Amygdala (tissue), 56 donors: ENCODE results near the gene MST1.
A peak's percentile ranks its signal among the peaks of the same experiment; 100 is the strongest.

Experiments used
- DNase-seq, 56 donors: peaks; one replicate each; lab custom pipeline; 2025; lab: John Stamatoyannopoulos, UW

MST1 gene

DNA sequence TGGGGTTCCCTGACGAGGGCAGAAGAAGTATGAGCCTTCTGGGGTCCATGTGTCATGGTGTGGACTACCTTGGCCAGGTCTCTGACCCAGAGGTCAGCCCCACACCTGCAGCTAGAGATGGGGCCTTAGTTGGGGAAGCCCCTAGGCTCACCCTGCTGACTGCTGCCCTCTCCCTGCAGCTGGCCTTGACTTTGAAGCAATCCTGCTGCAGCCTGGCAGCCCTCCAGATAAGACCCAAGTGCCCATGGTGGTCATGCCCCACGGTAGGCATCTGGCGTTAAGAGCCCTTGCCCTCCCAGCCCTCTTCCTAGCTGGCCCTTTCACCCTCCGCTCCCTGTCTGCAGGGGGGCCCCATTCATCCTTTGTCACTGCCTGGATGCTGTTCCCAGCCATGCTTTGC, 7.7 kb downstream of the MST1 start:
- no peak for DNase-seq

DNA sequence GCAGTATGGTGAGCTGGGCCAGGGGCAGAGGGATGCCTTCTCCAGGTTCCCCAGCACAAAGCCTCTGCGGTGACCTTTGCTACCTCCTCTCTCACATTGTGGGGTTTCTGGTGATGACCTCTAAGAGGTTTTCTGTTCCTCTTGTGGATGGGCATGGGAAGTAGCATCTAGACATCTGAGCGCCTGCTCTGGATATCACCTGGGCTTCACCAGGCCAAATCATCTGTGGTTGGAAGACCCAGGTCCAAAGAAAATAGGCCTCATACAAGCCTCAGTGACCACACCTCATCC, 8.1 kb downstream of the MST1 start:
- no peak for DNase-seq

- no peak for DNase-seq
These were observed 8.6 kb downstream of the MST1 start for GRCh38 chr3:49680493-49681231.

- no peak for DNase-seq
These were observed 13.4 kb downstream of the MST1 start for GRCh38 chr3:49675912-49676311.

GRCh38 chr3:49674497-49674983, 14.7 kb downstream of the MST1 start:
- DNase-seq = no peak

- DNase-seq = no peak
These were observed 15.4 kb downstream of the MST1 start, which contains the start of gene APEH for GRCh38 chr3:49673715-49674496. Gene APEH (plus strand): TSS chr3:49674351. CDS start chr3:49674402, 51 bp downstream.

DNA sequence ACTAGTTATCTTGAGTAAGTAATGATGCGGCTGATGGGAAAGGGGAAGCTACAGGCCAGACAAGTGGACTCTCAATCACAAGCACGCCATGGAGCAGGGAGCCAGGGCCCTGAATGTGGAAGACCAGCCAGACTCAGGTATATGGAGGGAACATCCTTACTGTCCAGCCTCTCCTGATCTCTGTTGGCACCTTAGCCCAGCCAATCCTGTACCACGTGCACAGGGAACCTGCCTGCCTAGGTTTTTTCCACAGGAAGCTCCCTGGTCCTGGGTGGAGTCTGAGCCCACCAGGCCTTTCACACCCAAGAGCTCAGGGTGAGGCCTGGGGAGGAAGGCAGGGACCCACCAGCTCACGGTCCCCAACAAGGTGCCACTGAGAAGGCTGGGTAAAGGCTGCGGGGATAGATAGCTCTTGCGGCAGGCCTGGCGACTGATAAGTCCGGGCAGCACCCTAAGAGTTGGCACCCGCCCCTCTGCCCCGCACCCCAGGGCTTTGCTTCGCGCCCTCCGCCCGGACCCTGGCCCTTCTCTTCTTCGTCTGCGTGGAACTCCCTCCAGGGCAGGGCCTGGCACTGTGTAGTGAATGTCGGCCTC, 16.1 kb downstream of the MST1 start:
- no peak for DNase-seq

DNA sequence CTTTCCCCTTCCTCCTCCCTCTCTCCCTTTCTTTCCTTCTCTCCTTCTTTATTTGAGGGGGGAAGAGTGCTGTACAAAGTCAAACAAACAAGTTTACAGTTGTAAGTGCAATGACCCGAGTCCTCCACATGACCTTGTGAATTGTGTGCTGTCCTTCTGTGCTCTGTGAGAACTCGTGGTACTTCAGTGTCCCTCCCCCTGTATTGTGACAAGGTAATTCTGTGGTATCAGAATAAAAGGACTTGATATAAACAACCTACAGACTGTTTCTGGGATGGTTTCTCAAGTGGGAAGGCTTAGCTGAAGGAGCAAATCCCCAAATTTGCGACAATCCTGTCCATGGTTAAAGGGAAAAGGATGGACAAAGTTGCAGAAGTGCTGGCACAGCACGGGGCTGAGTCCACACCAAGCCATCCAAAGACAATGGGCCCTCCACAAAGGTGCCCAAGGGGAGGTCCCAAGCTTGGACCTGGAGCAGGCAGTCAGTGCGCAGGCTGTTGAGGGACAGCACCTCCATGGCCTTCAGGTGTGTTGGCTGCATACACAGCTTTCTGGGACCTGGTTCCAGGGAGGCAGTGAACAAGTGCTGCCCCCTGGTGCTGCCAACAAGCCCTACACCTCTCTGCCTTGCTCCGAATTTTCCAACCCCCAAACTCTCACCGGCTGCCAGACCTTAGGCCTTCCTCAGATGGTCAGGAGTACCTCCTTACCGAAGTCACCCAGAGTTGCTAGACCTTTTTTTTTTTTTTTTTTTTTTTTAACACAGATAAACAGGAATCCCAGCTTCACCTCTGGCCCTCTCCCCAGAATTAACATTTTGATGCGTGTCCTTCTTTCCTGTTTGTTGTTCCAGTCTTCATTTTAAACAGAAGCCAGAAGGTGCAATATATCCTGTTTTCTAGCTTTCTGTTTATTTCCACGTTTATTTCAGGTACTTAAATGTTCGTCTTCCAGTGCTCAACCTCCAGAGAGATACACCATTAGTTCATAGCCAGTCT, 17.7 kb downstream of the MST1 start:
- DNase-seq = no peak

DNA sequence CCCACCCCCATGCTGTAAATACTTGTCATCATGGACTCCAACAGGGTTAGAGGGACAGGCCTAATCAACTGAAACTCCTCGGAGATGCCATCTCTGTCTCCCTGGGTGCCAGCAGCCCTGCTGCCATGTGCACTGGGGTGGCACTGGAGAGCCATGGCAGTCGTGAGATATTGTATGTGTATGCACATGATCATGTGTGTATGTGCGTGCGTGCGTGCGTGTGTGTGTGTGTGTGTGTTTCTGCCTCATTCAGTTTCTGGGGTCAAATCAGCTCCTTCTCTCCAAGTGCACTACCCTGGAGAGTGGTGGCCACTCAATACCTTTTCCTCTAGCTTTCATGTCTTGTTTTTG, 18.4 kb downstream of the MST1 start:
- no peak for DNase-seq

- DNase-seq = no peak
These were observed 19.9 kb downstream of the MST1 start for GRCh38 chr3:49669352-49669751.

DNA sequence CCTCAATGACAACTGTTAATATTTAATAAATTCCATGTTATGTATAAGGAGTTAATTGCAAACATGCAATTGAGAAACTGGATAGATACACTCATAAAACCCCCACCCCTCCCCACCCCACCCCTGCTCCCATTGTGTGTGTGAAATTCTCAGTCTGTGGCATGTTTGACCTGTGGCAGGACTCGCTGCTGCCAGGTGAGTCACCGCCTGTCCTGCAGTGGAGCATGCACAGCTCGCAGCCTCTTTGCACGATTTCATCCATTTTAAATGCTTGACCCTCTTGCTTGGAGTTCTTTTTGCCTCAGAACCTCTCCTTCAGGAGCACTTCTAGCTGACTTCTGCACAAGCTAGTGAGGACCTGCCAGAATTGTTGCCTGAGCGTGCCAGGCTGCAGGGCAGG, 20.4 kb downstream of the MST1 start:
- no peak for DNase-seq

DNA sequence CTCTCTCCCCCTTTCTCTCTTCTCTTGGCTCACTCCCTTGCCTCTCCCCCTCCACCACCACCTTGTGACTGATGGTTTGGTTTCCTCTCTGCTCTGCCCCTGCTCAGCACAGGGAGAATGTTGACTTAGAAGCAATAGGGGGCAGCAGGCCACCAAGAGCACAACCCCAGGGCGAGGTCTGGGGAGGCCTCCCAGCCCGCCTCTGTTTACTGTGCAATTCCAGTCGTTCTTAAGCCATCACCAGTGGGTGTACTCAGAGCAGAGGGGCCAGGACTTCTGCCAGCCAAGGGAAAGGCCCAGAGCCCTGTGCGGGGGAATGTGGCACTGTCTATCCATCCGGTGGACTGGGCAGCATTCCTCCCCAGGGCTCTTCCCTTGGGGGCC, 20.9 kb downstream of the MST1 start:
- no peak for DNase-seq

DNA sequence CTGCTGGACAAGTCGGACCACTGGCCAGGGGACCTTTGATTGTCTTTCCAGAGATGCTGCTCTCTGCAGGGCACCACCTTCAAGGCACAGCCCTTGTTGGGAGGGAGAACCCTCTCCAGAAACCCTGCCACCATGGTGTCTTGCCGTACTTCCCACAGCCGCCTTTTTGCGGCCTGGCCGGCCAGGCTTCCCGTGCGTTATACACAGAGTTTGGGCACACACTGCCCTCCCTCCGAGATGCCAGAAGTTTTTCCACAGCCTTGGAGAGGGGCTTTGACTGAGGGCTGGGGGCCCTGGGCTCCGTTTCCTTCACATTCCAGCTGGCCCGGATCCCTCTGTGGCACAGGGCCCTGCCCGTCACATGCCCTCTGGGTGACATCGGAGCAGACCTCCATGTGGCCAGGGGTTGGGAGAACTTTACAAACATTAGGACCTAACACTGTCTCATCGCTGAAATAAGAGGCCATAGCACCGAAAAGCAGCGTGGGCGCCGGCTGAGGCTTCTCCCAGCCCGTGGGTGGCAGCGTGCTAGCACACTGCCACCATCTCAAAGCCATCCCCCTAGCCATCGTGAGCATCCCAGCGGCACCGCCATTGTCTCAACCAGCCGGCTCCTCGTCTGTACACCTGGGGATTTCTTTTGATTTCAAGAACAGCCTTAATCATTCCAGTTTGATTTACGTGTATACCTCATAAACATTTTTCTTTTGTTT, 21.4 kb downstream of the MST1 start:
- peak in 3 of 56 donors; percentile 7 to 19 (median 9) for DNase-seq

- DNase-seq = no peak
These were observed 22.7 kb downstream of the MST1 start for GRCh38 chr3:49666592-49666991.

GRCh38 chr3:49665822-49666519, 23.3 kb downstream of the MST1 start:
- DNase-seq = no peak

DNA sequence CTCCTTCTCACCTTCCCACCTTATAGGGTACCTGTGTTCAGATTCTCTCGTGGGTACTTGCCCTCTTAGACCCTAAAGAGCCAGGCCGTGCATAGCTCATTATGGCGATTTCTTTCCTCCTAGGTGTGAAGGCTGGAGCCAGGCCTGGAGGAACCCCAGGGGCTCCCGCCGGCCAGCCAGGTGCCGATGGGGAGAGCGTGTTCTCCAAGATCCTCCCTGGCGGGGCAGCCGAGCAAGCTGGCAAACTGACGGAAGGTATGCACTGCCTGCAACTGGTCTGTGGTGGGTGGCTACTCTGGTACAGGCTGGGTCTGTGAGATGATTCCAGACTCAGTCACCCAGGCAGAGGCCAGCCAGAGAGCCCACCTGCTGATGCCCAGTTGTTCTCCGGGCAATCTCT, 25.0 kb downstream of the MST1 start:
- DNase-seq = no peak

DNA sequence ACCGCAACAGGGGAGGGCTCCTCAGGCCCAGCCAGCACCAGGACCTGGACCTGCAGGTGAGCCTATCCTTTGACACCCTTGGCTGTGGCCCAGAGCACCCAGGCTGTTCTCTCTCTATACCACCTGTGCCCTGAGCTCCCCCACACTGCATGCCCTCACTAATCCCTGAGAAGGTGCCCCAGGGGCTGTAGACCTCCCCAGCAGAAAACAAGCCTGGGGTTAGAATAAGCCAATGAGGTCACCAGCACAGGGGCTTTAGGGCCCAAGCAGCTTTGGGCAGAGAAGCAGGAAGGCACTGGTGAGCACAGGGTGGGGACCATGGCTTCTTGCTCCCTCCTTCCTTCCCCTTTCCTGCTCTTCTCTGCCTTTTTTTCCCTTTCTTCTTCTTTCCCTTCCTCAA, 25.4 kb downstream of the MST1 start:
- no peak for DNase-seq

DNA sequence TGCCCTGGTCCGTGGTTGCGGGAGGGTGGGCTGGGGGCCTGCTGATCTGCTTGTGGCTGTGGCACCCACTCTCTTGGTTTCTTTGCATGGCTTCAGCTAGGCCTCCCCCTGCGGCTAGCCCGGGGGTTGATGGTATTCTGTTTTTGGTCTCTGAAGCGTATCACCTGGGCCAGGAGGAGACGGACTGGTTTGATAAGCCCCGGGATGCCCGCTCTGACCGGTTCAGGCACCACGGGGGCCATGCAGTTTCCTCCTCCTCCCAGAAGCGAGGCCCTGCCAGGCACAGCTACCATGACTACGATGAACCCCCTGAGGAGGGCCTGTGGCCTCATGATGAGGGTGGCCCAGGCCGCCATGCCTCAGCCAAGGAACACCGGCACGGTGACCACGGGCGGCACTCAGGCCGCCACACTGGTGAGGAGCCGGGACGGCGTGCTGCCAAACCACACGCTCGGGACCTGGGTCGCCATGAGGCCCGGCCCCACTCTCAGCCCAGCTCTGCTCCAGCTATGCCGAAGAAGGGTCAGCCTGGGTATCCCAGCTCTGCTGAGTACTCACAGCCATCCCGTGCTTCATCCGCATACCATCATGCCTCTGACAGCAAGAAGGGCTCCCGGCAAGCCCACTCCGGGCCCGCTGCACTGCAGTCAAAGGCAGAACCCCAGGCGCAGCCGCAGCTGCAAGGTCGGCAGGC, 26.4 kb downstream of the MST1 start:
- no peak for DNase-seq

GRCh38 chr3:49662021-49662420, 27.3 kb downstream of the MST1 start:
- DNase-seq = no peak
